ENCODE data around the gene DNASE1.
"Not testable (repeated sequence)": the region's sequence is repeated elsewhere in the genome, so short reads cannot be mapped to it uniquely, and the experiment has no call there.

The DNASE1 gene

GRCh38 chr16:3641801-3642396 lies 12.6 kb upstream of the DNASE1 start:
- DNase-seq = no peak

- DNase-seq = no peak
These were observed 11.9 kb upstream of the DNASE1 start for GRCh38 chr16:3642397-3643094.

- no peak for DNase-seq
These were observed 11.3 kb upstream of the DNASE1 start for GRCh38 chr16:3643095-3643730.

- DNase-seq = no peak
These were observed 9.4 kb upstream of the DNASE1 start for GRCh38 chr16:3645108-3645503.

- DNase-seq = no peak
These were observed 8.8 kb upstream of the DNASE1 start for GRCh38 chr16:3645504-3646347.

GRCh38 chr16:3646348-3646920 lies 8.1 kb upstream of the DNASE1 start:
- no peak for DNase-seq

- DNase-seq = no peak
These were observed 3.7 kb upstream of the DNASE1 start for GRCh38 chr16:3650631-3651265.

GRCh38 chr16:3651461-3652372 lies 2.8 kb upstream of the DNASE1 start:
- no peak for DNase-seq

- DNase-seq = no peak
These were observed 1.9 kb upstream of the DNASE1 start for GRCh38 chr16:3652373-3653195.

- DNase-seq = no peak
These were observed 522 bp downstream of the DNASE1 start for GRCh38 chr16:3655030-3655395.

GRCh38 chr16:3655396-3656159 lies 1.1 kb downstream of the DNASE1 start:
- DNase-seq = no peak

GRCh38 chr16:3656160-3656490 lies 1.6 kb downstream of the DNASE1 start:
- DNase-seq = not testable (repeated sequence)

GRCh38 chr16:3656491-3657468 lies 2.3 kb downstream of the DNASE1 start:
- DNase-seq = no peak

- DNase-seq = no peak
These were observed 4.8 kb downstream of the DNASE1 start for GRCh38 chr16:3659251-3659650.

- no peak for DNase-seq
These were observed 6.8 kb downstream of the DNASE1 start for GRCh38 chr16:3661311-3661710.

- DNase-seq = no peak
These were observed 7.4 kb downstream of the DNASE1 start for GRCh38 chr16:3661922-3662321.

GRCh38 chr16:3662601-3663000 lies 8.1 kb downstream of the DNASE1 start:
- DNase-seq = no peak

- no peak for DNase-seq
These were observed 9.9 kb downstream of the DNASE1 start for GRCh38 chr16:3664187-3664896.
